Measurements from ENCODE around the gene PITPNM3.

- no peak for TF ChIP-seq CTCF (IDR thresholded peaks at IDR 0.05 in 4 of 5, conservative IDR thresholded peaks at IDR 0.05 in 1 of 5)
- no peak for TF ChIP-seq POLR2A (IDR thresholded peaks at IDR 0.05)
These were observed 154.1 kb downstream of the PITPNM3 start for GRCh38 chr17:6402258-6402657.
